ENCODE measurements around the gene ADAM12.
"Not testable (repeated sequence)": the region's sequence is repeated elsewhere in the genome, so short reads cannot be mapped to it uniquely, and the experiment has no call there.

The ADAM12 gene

GRCh38 chr10:126250045-126250444 is 138.2 kb downstream of the ADAM12 start:
- H3K9ac ChIP-seq (ENCODE audit: low read length), result no peak overlapping the region
- TF ChIP-seq EZH2 (optimal IDR thresholded peaks at IDR 0.05; ENCODE audit: low read depth, low read length) (no peak), CTCF (IDR thresholded peaks at IDR 0.05; ENCODE audit: low read length) (no peak), EZH2phosphoT487 (IDR thresholded peaks at IDR 0.05; ENCODE audit: low read length) (no peak)
- H3F3A ChIP-seq (ENCODE audit: insufficient read depth, low read length), result no peaks in the 10 kb centered on the region
- H3K4me1 ChIP-seq (ENCODE audit: low read length), result no peaks in the 10 kb centered on the region
- H3K4me3 ChIP-seq (ENCODE audit: low read length), result no peak overlapping the region
- H3K79me2 ChIP-seq (ENCODE audit: low read length), result no peaks in the 10 kb centered on the region
- H3K4me2 ChIP-seq (ENCODE audit: low read depth, low read length), result no peak overlapping the region
- no peaks in the 10 kb centered on the region for H3K27me3 ChIP-seq (replicated peaks; ENCODE audit: insufficient read depth, low read length)
- H3K9me2 ChIP-seq (replicated peaks; ENCODE audit: insufficient read depth, low read length), result no peaks in the 10 kb centered on the region
- DNase-seq, result no peak
- H3K36me3 ChIP-seq (replicated peaks; ENCODE audit: insufficient read depth, low read length), result no peaks in the 10 kb centered on the region
- no peak overlapping the region for H2AFZ ChIP-seq (ENCODE audit: low read length)
- H3K27ac ChIP-seq (ENCODE audit: low read length), result no peak overlapping the region
- H4K20me1 ChIP-seq (ENCODE audit: insufficient read depth, low read length), result no peaks in the 10 kb centered on the region
- H3K9me3 ChIP-seq (replicated peaks; ENCODE audit: insufficient read depth, low read length), result no peaks in the 10 kb centered on the region

GRCh38 chr10:126247446-126247975 is 140.8 kb downstream of the ADAM12 start:
- no peak for DNase-seq
- TF ChIP-seq EZH2 (optimal IDR thresholded peaks at IDR 0.05; ENCODE audit: low read depth, low read length) (no peak), CTCF (IDR thresholded peaks at IDR 0.05; ENCODE audit: low read length) (no peak), EZH2phosphoT487 (IDR thresholded peaks at IDR 0.05; ENCODE audit: low read length) (no peak)
- Histone ChIP-seq H4K20me1 (ENCODE audit: insufficient read depth, low read length) (no peaks in the 10 kb centered on the region), H3K27ac (ENCODE audit: low read length) (no peak overlapping the region), H3F3A (ENCODE audit: insufficient read depth, low read length) (no peaks in the 10 kb centered on the region), H3K4me2 (ENCODE audit: low read depth, low read length) (no peak overlapping the region), H3K27me3 (replicated peaks; ENCODE audit: insufficient read depth, low read length) (no peaks in the 10 kb centered on the region), H3K36me3 (replicated peaks; ENCODE audit: insufficient read depth, low read length) (no peaks in the 10 kb centered on the region), H3K9ac (ENCODE audit: low read length) (no peak overlapping the region), H3K4me1 (ENCODE audit: low read length) (no peaks in the 10 kb centered on the region), H3K4me3 (ENCODE audit: low read length) (no peak overlapping the region), H3K79me2 (ENCODE audit: low read length) (no peaks in the 10 kb centered on the region), H2AFZ (ENCODE audit: low read length) (no peak overlapping the region), H3K9me2 (replicated peaks; ENCODE audit: insufficient read depth, low read length) (no peaks in the 10 kb centered on the region), H3K9me3 (replicated peaks; ENCODE audit: insufficient read depth, low read length) (no peaks in the 10 kb centered on the region)

DNA sequence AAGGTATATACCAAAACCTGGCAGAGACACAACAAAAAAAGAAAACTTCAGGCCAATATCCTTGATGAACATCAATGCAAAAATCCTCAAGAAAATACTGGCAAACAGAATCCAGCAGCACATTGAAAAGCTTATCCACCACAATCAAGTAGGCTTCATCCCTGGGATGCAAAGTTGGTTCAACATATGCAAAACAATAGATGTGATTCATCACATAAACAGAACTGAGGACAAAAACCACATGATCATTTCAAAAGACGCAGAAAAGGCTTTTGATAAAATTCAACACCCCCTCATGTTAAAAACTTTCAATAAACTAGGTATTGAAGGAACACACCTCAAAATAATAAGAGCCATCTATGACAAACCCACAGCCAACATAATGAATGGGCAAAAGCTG is 141.9 kb downstream of the ADAM12 start:
- not testable (repeated sequence) for H3K27ac ChIP-seq (ENCODE audit: low read length); H4K20me1 ChIP-seq (ENCODE audit: insufficient read depth, low read length); H3K9me3 ChIP-seq (replicated peaks; ENCODE audit: insufficient read depth, low read length); H3K9ac ChIP-seq (ENCODE audit: low read length); H3K36me3 ChIP-seq (replicated peaks; ENCODE audit: insufficient read depth, low read length); H3K27me3 ChIP-seq (replicated peaks; ENCODE audit: insufficient read depth, low read length); H3K9me2 ChIP-seq (replicated peaks; ENCODE audit: insufficient read depth, low read length); H3K4me3 ChIP-seq (ENCODE audit: low read length); H2AFZ ChIP-seq (ENCODE audit: low read length); H3K4me2 ChIP-seq (ENCODE audit: low read depth, low read length); H3F3A ChIP-seq (ENCODE audit: insufficient read depth, low read length); H3K4me1 ChIP-seq (ENCODE audit: low read length); DNase-seq; H3K79me2 ChIP-seq (ENCODE audit: low read length)

DNA sequence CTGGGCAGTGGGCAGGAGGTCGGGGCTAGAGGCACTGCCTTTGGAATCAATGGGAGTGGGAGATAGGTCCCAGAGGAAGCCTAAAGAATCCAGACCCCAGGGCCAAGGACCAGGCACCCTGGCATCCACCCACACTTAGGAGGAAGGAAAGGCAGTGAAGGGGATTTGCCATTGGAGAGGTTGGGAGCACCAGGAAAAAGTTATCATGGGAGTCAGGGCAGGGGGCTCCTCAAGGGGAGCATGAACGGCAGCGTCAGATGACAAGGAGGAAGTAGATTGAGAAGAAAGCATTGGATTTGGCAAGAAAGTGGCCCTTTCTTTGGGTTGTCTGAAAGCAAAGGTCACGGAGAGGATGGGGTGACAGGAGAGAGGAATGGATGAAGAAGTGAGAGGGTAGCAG is 142.8 kb downstream of the ADAM12 start:
- no peaks in the 10 kb centered on the region for H4K20me1 ChIP-seq (ENCODE audit: insufficient read depth, low read length)
- H3K4me3 ChIP-seq (ENCODE audit: low read length), result no peak overlapping the region
- no peaks in the 10 kb centered on the region for H3K79me2 ChIP-seq (ENCODE audit: low read length)
- H3K9me2 ChIP-seq (replicated peaks; ENCODE audit: insufficient read depth, low read length), result no peaks in the 10 kb centered on the region
- TF ChIP-seq CTCF (IDR thresholded peaks at IDR 0.05; ENCODE audit: low read length), result no peak
- no peaks in the 10 kb centered on the region for H3F3A ChIP-seq (ENCODE audit: insufficient read depth, low read length)
- H3K9me3 ChIP-seq (replicated peaks; ENCODE audit: insufficient read depth, low read length), result no peaks in the 10 kb centered on the region
- no peaks in the 10 kb centered on the region for H3K4me1 ChIP-seq (ENCODE audit: low read length)
- no peaks in the 10 kb centered on the region for H3K36me3 ChIP-seq (replicated peaks; ENCODE audit: insufficient read depth, low read length)
- no peak overlapping the region for H3K27ac ChIP-seq (ENCODE audit: low read length)
- H3K9ac ChIP-seq (ENCODE audit: low read length), result no peak overlapping the region
- H3K4me2 ChIP-seq (ENCODE audit: low read depth, low read length), result no peak overlapping the region
- no peak for DNase-seq
- H2AFZ ChIP-seq (ENCODE audit: low read length), result no peak overlapping the region
- H3K27me3 ChIP-seq (replicated peaks; ENCODE audit: insufficient read depth, low read length), result no peaks in the 10 kb centered on the region
